ENCODE results near the gene DMD. TPM values are rescaled to one million over a fixed set of nuclear protein-coding genes. Genes with fewer than 3 reads are reported as not detected.

The DMD gene
- total RNA-seq, 1 experiment from 2014 or later, result 2.2 TPM

DNA sequence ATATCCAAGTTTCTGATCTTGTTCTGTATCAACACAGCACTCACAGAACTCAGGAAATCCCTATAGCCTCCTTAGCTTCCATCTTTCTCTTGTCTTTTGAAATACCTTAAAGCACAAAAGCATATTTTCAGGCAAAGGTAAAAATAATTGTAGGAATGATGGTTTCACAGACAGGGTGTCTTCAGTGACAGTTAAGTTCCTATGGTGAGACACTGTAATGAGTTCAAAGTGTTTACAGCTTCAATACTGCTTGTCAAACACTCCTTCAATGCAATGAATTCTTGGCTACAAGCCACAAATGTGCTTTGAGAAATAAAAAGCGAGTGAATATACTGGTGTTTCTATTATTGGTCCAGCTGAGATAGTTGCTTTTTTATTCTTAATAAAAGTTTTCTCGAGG, 466.0 kb downstream of the DMD start:
- Histone ChIP-seq H3K4me1 (ENCODE audit: control insufficient read depth, insufficient read depth, low read length) (no peaks in the 10 kb centered on the region), H3K27me3 (ENCODE audit: control insufficient read depth, insufficient read depth, low read length) (no peaks in the 10 kb centered on the region), H3K27ac (ENCODE audit: low read length) (no peak overlapping the region), H3K9me3 (ENCODE audit: control insufficient read depth, insufficient read depth, low read depth, low read length) (no peaks in the 10 kb centered on the region), H3K4me3 (ENCODE audit: low read depth in 2 of 2, low read length in 2 of 2) (no peak overlapping the region), H3K36me3 (ENCODE audit: control insufficient read depth, insufficient read depth, low read length) (no peaks in the 10 kb centered on the region)
- CTCF ChIA-PET, result no interaction called here
- in situ Hi-C loops (cut with HindIII; ENCODE audit: low pct_unique_long_range_greater_than_20kb, low sequenced_read_pairs) (no loop called here), intact Hi-C loops (cut with micrococcal nuclease; ENCODE audit: unreplicated experiment) (no loop called here)
- ATAC-seq (no peak), DNase-seq (ENCODE audit: low read depth, low spot score) (no peak)
- BruUV-seq (replicated peaks), result no TSS peak
- TF ChIP-seq TCF7L2 (IDR thresholded peaks at IDR 0.05; ENCODE audit: low read depth, low read length) (no peak), SIN3A (IDR thresholded peaks at IDR 0.05; ENCODE audit: borderline replicate concordance, insufficient read depth, low read depth, low read length) (no peak), POLR2AphosphoS5 (IDR thresholded peaks at IDR 0.05; ENCODE audit: low read depth, low read length) (no peak)
- TF ChIP-seq, protein P1, sequence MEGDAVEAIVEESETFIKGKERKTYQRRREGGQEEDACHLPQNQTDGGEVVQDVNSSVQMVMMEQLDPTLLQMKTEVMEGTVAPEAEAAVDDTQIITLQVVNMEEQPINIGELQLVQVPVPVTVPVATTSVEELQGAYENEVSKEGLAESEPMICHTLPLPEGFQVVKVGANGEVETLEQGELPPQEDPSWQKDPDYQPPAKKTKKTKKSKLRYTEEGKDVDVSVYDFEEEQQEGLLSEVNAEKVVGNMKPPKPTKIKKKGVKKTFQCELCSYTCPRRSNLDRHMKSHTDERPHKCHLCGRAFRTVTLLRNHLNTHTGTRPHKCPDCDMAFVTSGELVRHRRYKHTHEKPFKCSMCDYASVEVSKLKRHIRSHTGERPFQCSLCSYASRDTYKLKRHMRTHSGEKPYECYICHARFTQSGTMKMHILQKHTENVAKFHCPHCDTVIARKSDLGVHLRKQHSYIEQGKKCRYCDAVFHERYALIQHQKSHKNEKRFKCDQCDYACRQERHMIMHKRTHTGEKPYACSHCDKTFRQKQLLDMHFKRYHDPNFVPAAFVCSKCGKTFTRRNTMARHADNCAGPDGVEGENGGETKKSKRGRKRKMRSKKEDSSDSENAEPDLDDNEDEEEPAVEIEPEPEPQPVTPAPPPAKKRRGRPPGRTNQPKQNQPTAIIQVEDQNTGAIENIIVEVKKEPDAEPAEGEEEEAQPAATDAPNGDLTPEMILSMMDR (IDR thresholded peaks at IDR 0.05), result no peak
- TF ChIP-seq, protein P2, sequence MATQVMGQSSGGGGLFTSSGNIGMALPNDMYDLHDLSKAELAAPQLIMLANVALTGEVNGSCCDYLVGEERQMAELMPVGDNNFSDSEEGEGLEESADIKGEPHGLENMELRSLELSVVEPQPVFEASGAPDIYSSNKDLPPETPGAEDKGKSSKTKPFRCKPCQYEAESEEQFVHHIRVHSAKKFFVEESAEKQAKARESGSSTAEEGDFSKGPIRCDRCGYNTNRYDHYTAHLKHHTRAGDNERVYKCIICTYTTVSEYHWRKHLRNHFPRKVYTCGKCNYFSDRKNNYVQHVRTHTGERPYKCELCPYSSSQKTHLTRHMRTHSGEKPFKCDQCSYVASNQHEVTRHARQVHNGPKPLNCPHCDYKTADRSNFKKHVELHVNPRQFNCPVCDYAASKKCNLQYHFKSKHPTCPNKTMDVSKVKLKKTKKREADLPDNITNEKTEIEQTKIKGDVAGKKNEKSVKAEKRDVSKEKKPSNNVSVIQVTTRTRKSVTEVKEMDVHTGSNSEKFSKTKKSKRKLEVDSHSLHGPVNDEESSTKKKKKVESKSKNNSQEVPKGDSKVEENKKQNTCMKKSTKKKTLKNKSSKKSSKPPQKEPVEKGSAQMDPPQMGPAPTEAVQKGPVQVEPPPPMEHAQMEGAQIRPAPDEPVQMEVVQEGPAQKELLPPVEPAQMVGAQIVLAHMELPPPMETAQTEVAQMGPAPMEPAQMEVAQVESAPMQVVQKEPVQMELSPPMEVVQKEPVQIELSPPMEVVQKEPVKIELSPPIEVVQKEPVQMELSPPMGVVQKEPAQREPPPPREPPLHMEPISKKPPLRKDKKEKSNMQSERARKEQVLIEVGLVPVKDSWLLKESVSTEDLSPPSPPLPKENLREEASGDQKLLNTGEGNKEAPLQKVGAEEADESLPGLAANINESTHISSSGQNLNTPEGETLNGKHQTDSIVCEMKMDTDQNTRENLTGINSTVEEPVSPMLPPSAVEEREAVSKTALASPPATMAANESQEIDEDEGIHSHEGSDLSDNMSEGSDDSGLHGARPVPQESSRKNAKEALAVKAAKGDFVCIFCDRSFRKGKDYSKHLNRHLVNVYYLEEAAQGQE (IDR thresholded peaks at IDR 0.05; ENCODE audit: insufficient read depth in 1 of 2, low read depth in 2 of 2, low read length in 1 of 2), result no peak
- POLR2A ChIA-PET, result no interaction called here

DNA sequence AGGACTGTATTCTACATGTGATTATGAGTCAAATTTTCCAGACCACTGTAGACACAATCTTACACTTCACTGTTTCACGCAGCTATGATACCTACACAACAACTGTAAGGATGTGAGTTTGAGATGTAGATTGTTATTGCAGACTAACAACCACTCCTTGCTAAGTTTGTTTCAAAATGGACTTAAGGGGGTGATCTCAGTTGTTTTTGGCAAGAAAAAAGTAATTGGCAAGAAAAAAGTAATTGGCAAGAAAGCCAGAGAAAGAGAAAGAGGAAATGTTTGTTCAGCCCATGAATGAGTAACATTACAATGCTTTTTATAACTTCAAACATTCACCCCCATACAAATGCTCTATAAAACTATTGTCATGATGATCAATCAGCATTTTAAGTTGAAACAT, 466.4 kb downstream of the DMD start:
- POLR2A ChIA-PET, result no interaction called here
- Histone ChIP-seq H3K27me3 (ENCODE audit: control insufficient read depth, insufficient read depth, low read length) (no peaks in the 10 kb centered on the region), H3K4me1 (ENCODE audit: control insufficient read depth, insufficient read depth, low read length) (no peaks in the 10 kb centered on the region), H3K4me3 (ENCODE audit: low read depth in 2 of 2, low read length in 2 of 2) (no peak overlapping the region), H3K9me3 (ENCODE audit: control insufficient read depth, insufficient read depth, low read depth, low read length) (no peaks in the 10 kb centered on the region), H3K36me3 (ENCODE audit: control insufficient read depth, insufficient read depth, low read length) (no peaks in the 10 kb centered on the region), H3K27ac (ENCODE audit: low read length) (no peak overlapping the region)
- BruUV-seq (replicated peaks), result no TSS peak
- DNase-seq (ENCODE audit: low read depth, low spot score), result no peak
- CTCF ChIA-PET, result no interaction called here
- TF ChIP-seq, protein P2 (IDR thresholded peaks at IDR 0.05; ENCODE audit: insufficient read depth in 1 of 2, low read depth in 2 of 2, low read length in 1 of 2), result no peak
- TF ChIP-seq, protein P1 (IDR thresholded peaks at IDR 0.05), result no peak
- TF ChIP-seq TCF7L2 (IDR thresholded peaks at IDR 0.05; ENCODE audit: low read depth, low read length) (no peak), POLR2AphosphoS5 (IDR thresholded peaks at IDR 0.05; ENCODE audit: low read depth, low read length) (no peak), SIN3A (IDR thresholded peaks at IDR 0.05; ENCODE audit: borderline replicate concordance, insufficient read depth, low read depth, low read length) (no peak)
- in situ Hi-C loops (cut with HindIII; ENCODE audit: low pct_unique_long_range_greater_than_20kb, low sequenced_read_pairs), result no loop called here
- intact Hi-C loops (cut with micrococcal nuclease; ENCODE audit: unreplicated experiment), result no loop called here
- ATAC-seq, result no peak

All from Panc1 (cell line).